ENCODE measurements around the gene GALNT13.

The GALNT13 gene

DNA sequence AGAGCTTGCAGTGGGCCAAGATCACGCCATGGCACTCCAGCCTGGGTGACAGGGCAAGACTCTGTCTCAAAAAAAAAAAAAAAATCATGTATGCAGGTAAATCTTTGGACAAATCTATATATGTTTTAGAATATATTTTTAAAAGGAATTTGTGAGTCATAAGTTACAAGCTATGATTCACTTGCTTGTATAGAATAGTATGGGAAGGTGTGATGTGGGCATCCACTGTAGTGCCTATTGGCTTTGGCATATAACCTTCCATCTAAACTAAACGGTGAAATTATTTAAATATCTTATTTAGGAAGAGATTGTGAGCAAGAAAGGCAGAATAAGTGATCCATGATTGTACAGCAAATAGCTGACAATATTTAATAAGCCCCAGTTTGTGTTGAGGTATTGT is 261.1 kb downstream of the GALNT13 start:
- DNase-seq, result no peak

DNA sequence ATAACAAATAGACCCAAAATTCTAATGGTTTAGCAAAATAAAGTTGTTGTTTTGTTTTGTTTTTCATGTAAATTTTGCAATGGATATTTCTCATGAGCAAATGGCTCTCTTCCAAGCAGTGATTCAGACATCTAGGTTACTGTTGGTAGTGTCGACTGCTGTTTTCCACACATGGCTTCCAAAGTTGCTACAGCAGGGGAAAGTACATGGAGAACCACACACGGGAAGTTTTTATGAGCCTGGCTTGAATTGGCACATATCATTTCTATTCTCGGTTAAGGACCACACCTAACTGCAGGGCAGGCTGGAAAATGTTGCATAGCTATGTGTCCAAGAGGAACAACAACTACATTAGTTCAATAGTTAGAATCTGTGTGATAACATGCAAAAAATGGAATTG is 262.1 kb downstream of the GALNT13 start:
- no peak for DNase-seq

DNA sequence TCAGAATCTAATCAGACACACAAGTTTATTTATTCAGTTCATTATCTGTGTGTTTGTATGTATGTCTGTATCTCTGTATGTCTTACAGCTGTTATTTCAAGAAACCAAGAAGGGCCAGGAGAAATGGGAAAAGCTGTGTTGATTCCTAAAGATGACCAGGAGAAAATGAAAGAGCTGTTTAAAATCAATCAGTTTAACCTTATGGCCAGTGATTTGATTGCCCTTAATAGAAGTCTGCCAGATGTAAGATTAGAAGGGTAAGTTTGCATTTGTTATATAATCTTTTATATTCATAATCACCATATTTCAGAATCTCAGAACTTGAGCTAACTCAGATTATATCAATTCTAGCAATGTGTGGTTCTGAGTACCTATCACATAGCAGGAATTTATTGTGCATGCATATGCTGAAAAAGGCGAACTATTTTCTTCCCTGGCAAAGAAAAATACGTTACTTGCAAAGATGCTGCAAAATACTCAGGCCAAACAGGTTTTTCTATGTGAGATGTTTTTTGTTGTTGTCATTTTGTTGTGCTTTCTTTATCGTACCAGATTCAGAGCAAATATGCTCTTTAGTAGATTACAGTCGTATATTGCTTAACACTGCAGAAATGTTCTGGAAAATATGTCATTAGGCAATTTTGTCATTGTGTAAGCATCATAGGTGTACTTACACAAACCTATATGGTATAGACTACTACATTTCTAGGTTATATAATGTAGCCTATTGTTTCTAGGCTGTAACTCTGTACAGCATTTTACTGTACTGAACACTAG is 268.7 kb downstream of the GALNT13 start:
- no peak for DNase-seq

DNA sequence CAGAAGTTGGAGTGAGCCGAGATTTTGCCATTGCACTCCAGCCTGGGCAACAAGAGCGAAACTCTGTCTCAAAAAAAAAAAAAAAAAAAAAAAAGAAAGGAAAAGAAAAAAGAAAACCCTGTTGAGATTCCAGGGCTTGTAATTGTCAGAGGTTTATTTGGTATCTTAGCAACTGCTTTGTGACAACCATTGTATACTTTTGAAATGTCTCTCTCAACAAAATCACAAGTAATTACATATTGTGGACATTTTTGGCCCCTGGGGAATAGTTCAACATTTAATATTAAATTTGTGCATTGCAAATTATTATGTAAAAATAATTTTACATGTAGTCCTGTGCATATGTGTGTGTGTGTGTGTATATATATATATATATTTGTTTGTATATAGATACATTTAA is 270.8 kb downstream of the GALNT13 start:
- DNase-seq, result no peak

DNA sequence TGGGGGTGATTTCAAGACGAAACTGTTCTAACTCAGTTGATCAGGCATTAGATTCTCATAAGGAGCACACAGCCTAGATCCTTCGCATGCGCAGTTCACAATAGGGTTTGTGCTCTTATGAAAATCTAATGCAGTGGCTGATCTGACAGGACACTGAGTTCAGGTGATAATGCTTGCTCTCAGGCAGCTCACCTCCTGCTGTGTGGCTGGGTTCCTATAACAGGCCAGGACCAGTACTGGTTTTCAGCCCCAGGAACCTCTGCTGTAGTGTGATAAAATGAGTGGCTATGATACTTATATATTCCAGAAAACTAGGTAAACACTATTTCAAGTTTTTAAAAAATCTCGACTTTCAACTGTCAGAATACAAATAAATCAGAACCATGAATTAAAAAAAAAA is 271.4 kb downstream of the GALNT13 start:
- no peak for DNase-seq

DNA sequence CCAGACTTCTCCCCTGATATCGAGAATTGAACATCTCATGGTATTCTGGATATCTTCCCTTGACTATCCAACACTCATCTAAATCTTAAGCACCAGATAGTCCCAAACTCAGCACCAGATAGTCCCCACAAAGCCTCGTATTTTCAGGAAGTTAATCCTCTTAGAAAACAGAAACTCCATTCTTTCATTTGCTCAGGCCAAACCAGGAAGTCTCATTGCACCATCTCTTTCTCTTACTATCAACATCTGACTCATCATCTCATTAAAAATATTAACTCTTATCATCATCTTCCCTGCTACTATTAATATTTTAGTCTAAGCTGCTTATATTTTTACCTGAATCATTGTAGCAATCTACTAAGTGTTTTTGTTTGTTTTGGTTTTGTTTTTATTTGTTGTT is 286.4 kb downstream of the GALNT13 start:
- no peak for DNase-seq

DNA sequence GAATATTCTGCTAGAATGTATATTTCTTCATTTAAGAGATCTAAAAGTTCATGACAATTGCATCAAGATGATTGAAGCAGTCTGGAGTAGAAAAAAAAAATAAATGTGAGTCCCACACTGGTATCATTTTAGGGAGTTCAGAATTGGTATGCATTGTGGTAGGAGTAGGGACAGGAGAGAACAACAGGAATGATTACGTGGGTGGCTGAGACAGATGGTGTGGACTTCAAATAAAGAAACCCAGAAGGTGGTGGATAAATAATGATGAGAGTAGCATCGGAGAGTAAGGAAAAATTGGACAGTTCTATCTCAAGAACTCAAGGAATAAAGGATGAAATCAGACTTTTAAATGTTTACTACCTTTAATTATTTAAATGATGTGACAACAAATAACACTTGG is 289.6 kb downstream of the GALNT13 start:
- DNase-seq, result no peak

DNA sequence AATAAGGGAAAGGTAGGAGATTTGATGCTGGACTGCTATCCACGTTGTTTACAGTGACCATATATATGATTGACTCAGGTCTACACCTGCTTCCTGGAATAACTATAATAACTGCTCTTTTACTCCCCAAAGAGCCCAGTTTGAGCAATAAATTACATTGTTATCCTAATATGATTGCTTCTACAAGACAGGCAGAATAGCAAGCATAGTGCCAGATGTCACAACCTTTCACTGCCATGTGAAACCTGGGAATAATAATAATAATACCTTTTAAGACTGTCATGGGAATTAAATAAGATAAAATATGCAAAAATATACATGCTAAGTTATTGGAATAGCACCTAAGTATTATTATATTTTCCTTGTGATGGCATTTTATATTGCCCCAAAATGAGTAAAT is 298.7 kb downstream of the GALNT13 start:
- DNase-seq, result no peak

DNA sequence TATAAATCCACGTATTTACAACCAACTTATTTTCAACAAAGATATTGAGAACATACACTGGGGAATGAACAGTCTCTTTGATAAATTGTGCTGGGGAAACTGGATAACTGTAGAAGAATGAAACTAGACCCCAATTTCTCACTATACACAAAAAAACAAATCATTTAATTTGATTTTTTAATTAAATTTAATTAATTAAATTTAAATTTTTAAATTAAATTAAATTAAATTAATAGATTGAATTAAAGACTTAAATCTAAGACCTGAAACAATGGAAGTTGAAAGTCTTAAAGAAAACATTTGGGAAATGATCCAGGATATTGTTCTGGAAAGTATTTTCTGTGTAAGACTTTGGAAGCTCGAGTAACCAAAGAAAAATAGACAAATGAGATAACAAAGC is 301.4 kb downstream of the GALNT13 start:
- no peak for DNase-seq

DNA sequence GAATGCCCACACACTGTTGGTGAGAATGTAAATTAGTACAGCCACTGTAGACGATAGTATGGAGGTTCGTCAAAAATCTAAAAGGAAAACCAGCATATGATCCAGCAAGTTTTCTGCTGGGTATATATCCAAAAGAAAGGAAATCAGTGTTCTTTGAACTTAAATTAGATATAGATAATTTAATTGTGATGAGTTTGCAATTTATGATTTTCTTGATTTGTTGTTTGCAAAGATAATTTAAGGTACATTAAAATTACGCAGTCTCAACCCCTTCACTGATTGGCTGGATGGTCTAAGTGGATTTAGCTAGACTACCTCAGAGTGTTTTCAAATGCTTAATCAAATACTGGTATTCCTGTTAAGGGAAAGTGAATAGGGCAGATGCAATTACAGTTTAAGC is 302.2 kb downstream of the GALNT13 start:
- DNase-seq, result no peak

DNA sequence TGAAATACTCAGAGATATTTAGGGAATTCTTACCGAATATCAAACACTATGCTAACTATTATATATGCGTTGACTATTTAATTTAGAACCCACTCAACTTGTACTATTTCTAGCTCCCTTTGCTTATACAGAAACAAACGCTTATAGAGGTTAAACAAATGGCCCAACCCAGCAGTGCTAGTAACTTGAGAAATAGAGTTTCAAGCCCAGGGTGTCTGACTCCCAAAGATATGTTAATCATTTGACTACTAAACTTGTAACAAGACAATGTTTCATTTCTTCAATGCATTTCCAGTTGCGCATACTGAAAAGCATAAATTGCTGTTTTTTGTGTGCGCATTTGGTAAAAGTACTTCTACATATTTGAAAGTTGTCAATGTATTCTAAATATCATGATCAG is 310.3 kb downstream of the GALNT13 start:
- DNase-seq, result no peak

DNA sequence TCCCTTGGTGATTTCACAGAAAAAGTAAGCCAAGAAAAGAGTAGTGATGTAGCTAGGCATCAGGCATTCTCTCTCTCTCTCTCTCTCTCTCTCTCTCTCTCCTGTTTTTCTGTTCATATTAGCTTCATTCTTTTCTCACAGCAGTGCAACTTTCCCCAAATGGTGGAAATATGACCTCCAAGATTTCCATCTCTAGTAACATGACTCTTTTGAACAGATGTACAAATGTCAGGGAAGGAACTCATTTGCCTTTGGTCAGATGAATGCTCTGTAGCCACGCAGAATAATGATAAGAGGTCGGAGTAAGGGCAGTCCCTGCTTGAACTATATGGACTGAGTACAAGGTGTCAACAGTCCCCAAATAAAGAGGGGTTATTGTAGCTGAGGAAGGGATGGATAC is 316.2 kb downstream of the GALNT13 start:
- DNase-seq, result no peak

DNA sequence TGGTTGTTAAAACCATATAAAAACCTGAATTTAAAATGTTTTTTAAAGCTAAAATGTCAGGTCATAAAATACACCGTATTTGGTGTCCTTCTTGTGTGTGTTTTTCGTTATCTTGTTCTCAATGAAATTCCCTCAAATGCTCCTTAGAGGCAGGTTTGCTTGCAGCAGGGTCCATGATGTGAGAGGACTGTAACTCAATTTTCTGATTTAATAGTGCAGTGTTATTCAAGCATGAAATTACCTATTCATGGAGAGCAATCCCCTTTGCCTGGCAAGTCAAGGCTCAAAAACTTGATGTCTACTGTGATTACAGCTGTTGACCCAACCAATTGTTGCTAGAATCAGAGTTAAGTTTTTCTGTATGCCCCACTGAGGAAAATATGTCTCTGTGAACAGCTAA is 318.2 kb downstream of the GALNT13 start:
- no peak for DNase-seq

DNA sequence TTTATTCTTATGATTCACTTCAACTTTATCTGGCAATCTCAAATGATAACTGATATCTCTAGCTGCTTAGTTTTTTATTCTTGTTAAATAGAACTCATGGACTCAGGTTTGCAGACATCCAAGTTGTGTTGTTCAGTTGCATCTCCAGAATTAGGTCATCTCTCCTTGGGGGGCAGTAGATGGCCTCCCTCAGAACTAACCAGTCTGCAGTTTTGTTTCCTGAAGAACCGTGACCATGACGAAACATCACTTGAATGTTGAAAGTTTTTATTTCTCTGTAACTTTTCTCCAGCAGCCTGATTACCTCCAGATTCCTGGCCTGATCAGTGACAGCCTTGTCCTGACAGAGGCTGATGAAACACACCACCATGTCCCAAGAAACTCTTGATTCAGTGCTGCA is 321.5 kb downstream of the GALNT13 start:
- DNase-seq, result no peak

DNA sequence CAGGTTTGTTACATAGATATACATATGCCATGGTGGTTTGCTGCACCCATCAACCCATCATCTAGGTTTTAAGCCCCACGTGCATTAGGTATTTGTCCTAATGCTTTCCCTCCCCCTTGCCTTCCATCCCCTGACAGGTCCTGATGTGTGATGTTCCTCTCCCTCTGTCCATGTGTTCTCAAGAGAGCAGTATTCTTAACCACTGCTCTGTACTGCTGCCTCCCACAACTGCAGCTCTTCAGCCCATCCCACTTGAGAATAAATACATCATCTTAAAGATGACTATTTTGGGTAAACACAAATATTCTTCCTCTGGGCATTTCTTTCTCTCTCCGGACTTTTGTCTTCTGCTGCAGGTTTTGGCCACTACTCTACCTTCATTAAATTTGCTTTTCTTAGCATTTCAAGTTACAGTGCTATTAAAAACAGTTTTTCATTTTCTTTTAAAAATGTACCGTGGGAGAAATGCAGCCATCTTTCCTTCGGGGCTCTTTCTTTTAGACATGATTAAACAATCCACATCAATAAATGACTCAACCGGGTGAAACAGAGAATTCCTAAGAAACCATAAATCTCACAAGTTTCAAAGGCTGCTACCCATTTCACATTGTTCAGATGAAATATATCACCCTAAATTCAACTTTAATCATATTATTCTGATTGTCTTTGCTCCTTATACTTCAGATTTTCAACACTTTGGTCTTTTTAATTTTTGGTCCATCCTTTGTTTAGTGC is 323.4 kb downstream of the GALNT13 start:
- no peak for DNase-seq

DNA sequence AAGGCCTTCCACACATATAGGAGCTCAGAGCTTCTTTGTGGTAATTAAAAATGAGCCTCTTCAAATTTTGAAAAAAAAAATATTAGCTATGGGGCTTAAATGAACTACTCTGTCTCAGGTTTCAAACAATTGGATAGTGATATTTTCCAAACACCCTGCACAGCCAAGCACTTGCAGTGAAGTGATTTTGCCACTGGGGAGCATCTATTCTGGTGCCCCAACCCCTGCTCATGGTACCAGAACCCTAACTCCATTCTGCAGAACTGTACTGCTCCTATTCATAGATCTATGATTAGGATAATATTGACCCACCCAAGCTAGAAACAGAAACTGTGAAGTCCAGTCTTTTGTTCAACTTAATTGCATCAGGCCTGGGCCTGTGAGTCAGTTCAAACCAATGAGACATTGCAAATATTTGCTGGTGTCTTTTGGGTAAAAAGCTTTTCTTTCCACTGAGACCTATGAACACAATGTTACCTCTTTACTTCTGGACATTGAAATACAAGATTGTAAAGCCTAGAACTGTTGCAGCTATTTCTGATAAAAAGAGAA is 324.0 kb downstream of the GALNT13 start:
- no peak for DNase-seq

DNA sequence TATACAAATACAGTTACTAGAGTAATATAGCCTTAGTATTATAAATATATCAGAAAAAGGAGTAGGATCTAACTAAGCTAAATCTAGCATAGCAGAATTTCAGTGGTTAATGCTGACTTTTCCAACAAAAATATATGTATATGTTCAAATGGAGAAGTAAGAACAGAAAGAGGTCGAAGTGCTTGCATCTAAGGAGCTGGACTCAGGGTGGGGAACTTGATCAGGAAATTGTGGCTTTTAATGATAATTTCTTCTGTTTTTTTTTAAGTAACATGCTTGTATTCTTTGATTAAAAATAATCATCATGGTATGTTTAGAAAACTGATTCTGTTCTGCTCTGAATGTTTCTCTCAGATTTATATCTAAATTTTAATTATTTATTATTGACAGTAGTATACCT is 327.1 kb downstream of the GALNT13 start:
- DNase-seq, result no peak

DNA sequence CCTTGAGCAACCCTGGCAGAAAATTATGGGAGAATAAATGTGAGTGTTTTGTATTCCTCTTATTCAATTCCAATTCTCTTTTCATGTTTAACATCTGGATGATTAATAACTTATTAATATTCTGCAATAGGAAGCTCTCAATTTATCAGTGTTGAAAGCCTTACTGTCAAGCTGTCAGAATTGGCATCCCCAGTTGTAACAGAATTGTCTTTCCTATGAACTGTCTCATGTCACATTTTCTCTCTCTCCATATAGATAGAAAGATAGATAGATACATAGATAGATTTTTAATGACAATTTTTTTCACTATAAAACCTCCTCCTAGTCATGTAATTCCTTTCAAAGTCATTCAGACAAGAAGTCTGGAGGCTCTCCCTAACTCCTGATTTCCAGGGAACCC is 331.5 kb downstream of the GALNT13 start:
- DNase-seq, result no peak

DNA sequence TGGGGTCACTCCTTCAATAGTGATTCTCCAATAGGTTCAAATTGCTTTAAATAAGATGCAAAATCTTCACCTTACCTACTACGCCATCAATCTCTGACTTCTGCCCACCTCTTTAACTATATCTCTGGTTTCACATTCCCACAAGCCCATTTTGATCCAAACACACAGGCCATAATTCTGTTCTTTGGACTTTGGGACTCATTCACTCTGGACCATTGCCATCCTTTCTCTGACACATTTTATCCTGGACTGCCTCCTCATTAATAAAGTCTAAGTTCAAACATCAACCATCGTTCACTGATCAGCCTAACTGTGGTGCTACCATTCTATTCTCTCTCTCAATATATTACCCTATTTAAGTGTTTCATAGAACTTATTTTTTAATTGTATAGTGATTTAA is 332.2 kb downstream of the GALNT13 start:
- DNase-seq, result no peak

DNA sequence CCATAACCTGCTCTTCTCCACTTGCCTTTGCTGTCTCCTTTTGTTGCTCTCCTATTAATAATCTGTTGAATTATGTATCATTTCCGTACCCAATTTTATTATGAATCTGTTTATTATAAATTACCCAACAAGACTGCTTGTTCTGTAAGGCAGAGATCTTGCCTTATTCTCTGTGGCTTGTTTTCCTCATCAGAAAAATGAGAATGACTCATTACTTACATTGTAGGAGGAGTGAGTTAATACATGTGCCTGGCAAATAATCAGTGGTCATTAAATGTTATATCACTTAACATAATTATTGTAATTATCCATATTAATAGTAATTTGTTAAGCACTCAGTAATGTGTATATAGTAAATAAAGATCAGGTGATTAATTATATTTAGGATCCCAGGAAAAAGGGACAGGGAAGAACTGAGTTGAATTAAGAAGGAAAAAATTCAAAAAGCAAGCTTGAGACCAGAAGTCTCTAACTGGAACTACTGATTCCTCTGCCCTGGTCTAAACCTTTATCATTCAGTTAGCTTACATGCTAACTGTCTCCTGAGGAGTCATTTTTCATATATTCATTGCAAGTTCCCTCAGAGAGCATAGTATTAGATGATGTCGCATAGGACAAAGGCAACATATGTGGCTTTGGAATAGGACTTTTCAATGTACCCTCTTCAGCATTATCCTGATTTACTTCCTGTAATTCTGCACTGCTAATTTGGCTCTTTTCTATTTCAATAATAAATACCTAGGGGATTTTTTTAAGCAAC is 335.7 kb downstream of the GALNT13 start:
- DNase-seq, result no peak

DNA sequence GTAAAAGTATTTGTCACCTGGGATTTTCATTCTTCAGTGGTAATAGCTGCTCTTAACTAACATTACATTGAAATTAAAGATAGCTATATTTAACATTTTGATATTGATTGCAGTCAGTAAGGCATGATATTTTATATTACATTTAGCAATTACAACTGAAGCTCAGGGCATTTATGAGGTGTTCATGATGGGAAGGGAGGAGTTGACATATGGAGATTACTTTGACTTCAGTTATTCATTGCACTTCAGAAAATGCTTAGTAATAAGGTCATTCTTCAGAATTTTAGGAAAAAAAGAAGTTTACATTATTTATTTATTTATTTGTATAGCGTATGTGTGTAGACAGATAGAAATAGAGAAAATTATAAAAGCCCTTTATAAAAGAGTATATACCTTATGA is 352.0 kb downstream of the GALNT13 start:
- no peak for DNase-seq

DNA sequence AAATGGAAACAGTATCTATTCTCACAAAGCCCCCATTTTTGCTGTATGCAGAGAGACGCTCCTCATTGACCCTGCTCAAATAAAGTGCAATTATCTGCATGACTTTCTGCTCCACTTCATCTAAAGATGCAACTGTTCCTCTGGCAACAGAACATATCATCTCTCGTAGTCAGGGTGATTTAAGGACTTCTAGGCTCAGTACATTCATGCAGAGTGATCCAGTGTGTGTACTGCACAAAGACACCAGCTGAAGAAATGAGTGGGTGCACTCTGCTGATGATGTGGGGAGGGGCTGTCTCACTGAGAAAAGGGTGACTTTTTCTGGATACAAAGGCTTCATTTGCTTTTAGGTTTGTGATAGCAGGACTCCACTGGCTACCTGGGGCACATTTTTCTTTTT is 355.2 kb downstream of the GALNT13 start:
- DNase-seq, result no peak

DNA sequence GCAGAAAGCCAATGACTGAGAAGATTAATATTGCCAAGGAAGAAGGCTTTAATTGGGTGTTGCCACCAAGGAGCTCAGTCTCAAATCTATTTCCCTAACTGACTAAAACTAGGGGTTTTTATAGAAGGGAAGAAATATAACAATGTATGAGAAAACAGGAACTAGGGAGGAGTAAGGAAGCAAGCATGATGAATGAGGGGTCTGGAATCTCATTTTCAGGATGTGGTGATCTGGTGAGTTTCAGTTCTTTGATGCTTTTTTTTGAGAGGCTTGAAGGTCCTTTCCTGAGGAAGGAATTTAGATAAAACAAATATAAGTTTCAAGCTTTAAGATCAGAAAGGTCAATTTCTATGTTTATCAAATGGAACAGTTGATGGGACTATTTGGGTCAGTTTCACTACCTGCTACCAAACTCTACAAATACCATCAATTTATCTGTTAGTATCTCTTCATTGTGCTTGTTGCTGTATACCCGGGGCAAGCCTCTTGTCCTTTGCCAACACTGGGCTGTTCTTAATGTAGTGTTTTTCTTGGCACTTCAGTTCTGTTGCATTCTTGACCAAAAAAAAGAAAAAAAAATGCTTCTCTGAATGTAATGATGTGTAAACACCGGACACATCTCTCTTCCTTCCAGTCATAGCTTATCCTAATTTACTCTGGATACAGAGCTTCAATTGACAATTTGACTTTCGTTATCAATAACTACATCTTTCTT is 357.0 kb downstream of the GALNT13 start:
- no peak for DNase-seq
